Natural killer cell treated with Interleukin-12 subunit alpha and Interleukin-12 subunit beta and Interleukin-15 and Interleukin-18, amount 100 ng/mL, for 72 hours (primary cell): ENCODE measurements around the gene PAPSS1. TPM values are rescaled to one million over a fixed set of nuclear protein-coding genes. Genes with fewer than 3 reads are reported as not detected.

Source experiments
- ATAC-seq, 2 donors: fragments of 150-1000 bp; cut with Tn5 transposase in 1 of 2; sonication (Bioruptor Pico), chemical (Tn5 transposase) in 1 of 2; 2 replicates each; pipeline ENCODE4 v1.10.0; 2021
- DNase-seq: peaks from one replicate; pipeline ENCODE4 v3.0.0; 2022; ENCODE audit warnings: low spot score
- H3K27ac Mint-ChIP-seq, 2 donors: 1 replicate in 1 of 2; 2 replicates in 1 of 2; pipeline ENCODE4 v1.8.0; 2022; ENCODE audit warnings: mixed read lengths in 2 of 2, mild to moderate bottlenecking in 1 of 2, moderate library complexity in 1 of 2
- H3K27me3 Mint-ChIP-seq, 2 donors: 1 replicate in 1 of 2; 2 replicates in 1 of 2; pipeline ENCODE4 v1.8.0; 2022; ENCODE audit warnings: mixed read lengths in 2 of 2
- H3K36me3 Mint-ChIP-seq: one replicate; pipeline ENCODE4 v1.8.0; 2022; ENCODE audit warnings: mixed read lengths
- H3K4me1 Mint-ChIP-seq, 2 donors: 1 replicate in 1 of 2; 2 replicates in 1 of 2; pipeline ENCODE4 v1.8.0; 2022; ENCODE audit warnings: low read depth in 2 of 2, mixed read lengths in 2 of 2, mild to moderate bottlenecking in 1 of 2
- H3K4me3 Mint-ChIP-seq: one replicate; pipeline ENCODE4 v1.8.0; 2022; ENCODE audit warnings: mixed read lengths
- H3K9me3 Mint-ChIP-seq: 2 replicates; pipeline ENCODE4 v1.8.0; 2022; ENCODE audit warnings: mixed read lengths
- total RNA-seq, 2 donors: library from RNA; stranded (reverse); gene quantifications; one replicate each; pipeline ENCODE4 v1.2.3, GENCODE V29; 2022

The PAPSS1 gene
- total RNA-seq, 2 donors from 2014 or later, result 12.1 to 25.1 TPM

GRCh38 chr4:107616838-107617389, 103.1 kb downstream of the PAPSS1 start:
- ATAC-seq (no peak), DNase-seq (no peak)
- peaks cover 11% of the 10 kb centered on the region for H3K36me3 Mint-ChIP-seq
- no peaks in the 10 kb centered on the region for H3K27me3 Mint-ChIP-seq
- H3K27ac Mint-ChIP-seq, result no peak overlapping the region
- H3K4me3 Mint-ChIP-seq, result no peak overlapping the region
- H3K4me1 Mint-ChIP-seq, result peaks cover 0 to 2% of the 10 kb centered on the region in 2 donors
- peaks cover 5% of the 10 kb centered on the region for H3K9me3 Mint-ChIP-seq

GRCh38 chr4:107615809-107616208, 104.2 kb downstream of the PAPSS1 start:
- Mint-ChIP-seq H3K36me3 (peaks cover 11% of the 10 kb centered on the region), H3K9me3 (peaks cover 5% of the 10 kb centered on the region), H3K4me1 (peaks cover 0 to 2% of the 10 kb centered on the region in 2 donors), H3K27me3 (no peaks in the 10 kb centered on the region), H3K27ac (no peak overlapping the region), H3K4me3 (no peak overlapping the region)
- ATAC-seq (no peak), DNase-seq (no peak)

- H3K9me3 Mint-ChIP-seq, result no peaks in the 10 kb centered on the region
Observed at GRCh38 chr4:107603430-107603829, 116.6 kb downstream of the PAPSS1 start.

GRCh38 chr4:107600983-107601382, 119.1 kb downstream of the PAPSS1 start:
- Mint-ChIP-seq H3K4me3 (no peak overlapping the region), H3K27me3 (no peaks in the 10 kb centered on the region), H3K4me1 (no peaks in the 10 kb centered on the region), H3K27ac (no peak overlapping the region), H3K9me3 (no peaks in the 10 kb centered on the region), H3K36me3 (no peaks in the 10 kb centered on the region)
- DNase-seq (no peak), ATAC-seq (no peak)

More at GRCh38 chr4:107603430-107603829, 116.6 kb downstream of the PAPSS1 start:
- no peak overlapping the region for H3K4me3 Mint-ChIP-seq
- DNase-seq, result no peak
- no peak for ATAC-seq
- H3K27me3 Mint-ChIP-seq, result no peaks in the 10 kb centered on the region
- no peaks in the 10 kb centered on the region for H3K4me1 Mint-ChIP-seq
- H3K36me3 Mint-ChIP-seq, result no peaks in the 10 kb centered on the region
- no peak overlapping the region for H3K27ac Mint-ChIP-seq

- ATAC-seq (no peak), DNase-seq (no peak)
- Mint-ChIP-seq H3K36me3 (no peaks in the 10 kb centered on the region), H3K4me3 (no peak overlapping the region), H3K4me1 (no peaks in the 10 kb centered on the region), H3K9me3 (no peaks in the 10 kb centered on the region), H3K27me3 (no peaks in the 10 kb centered on the region), H3K27ac (no peak overlapping the region)
Observed at GRCh38 chr4:107600436-107600835, 119.6 kb downstream of the PAPSS1 start.

- no peaks in the 10 kb centered on the region for H3K4me1 Mint-ChIP-seq
- ATAC-seq (no peak), DNase-seq (no peak)
- no peak overlapping the region for H3K4me3 Mint-ChIP-seq
- H3K9me3 Mint-ChIP-seq, result no peaks in the 10 kb centered on the region
- no peaks in the 10 kb centered on the region for H3K36me3 Mint-ChIP-seq
- no peaks in the 10 kb centered on the region for H3K27me3 Mint-ChIP-seq
- no peak overlapping the region for H3K27ac Mint-ChIP-seq
Observed at GRCh38 chr4:107599841-107600240, 120.2 kb downstream of the PAPSS1 start.

GRCh38 chr4:107593230-107593629, 126.8 kb downstream of the PAPSS1 start:
- Mint-ChIP-seq H3K36me3 (no peaks in the 10 kb centered on the region), H3K9me3 (peaks cover 11% of the 10 kb centered on the region), H3K27ac (no peak overlapping the region), H3K4me1 (no peaks in the 10 kb centered on the region), H3K4me3 (no peak overlapping the region), H3K27me3 (no peaks in the 10 kb centered on the region)
- DNase-seq (no peak), ATAC-seq (no peak)

GRCh38 chr4:107592519-107592918, 127.5 kb downstream of the PAPSS1 start:
- ATAC-seq, result peak in 1 of 2 donors; percentile 62
- H3K9me3 Mint-ChIP-seq, result peaks cover 11% of the 10 kb centered on the region
- no peak overlapping the region for H3K27ac Mint-ChIP-seq

GRCh38 chr4:107589269-107589668, 130.8 kb downstream of the PAPSS1 start:
- peaks cover 11% of the 10 kb centered on the region for H3K9me3 Mint-ChIP-seq

More at GRCh38 chr4:107592519-107592918, 127.5 kb downstream of the PAPSS1 start:
- Mint-ChIP-seq H3K4me3 (no peak overlapping the region), H3K4me1 (no peaks in the 10 kb centered on the region), H3K36me3 (no peaks in the 10 kb centered on the region), H3K27me3 (no peaks in the 10 kb centered on the region)
- no peak for DNase-seq

GRCh38 chr4:107586371-107586770, 133.7 kb downstream of the PAPSS1 start:
- no peak overlapping the region for H3K27ac Mint-ChIP-seq
- H3K4me3 Mint-ChIP-seq, result no peak overlapping the region
- no peaks in the 10 kb centered on the region for H3K27me3 Mint-ChIP-seq
- peaks cover 13% of the 10 kb centered on the region for H3K9me3 Mint-ChIP-seq
- H3K4me1 Mint-ChIP-seq, result no peaks in the 10 kb centered on the region
- no peak for ATAC-seq
- DNase-seq, result no peak
- peaks cover 7% of the 10 kb centered on the region for H3K36me3 Mint-ChIP-seq

More at GRCh38 chr4:107589269-107589668, 130.8 kb downstream of the PAPSS1 start:
- ATAC-seq (no peak), DNase-seq (no peak)
- H3K36me3 Mint-ChIP-seq, result no peaks in the 10 kb centered on the region
- H3K4me3 Mint-ChIP-seq, result no peak overlapping the region
- no peaks in the 10 kb centered on the region for H3K4me1 Mint-ChIP-seq
- H3K27me3 Mint-ChIP-seq, result no peaks in the 10 kb centered on the region
- no peak overlapping the region for H3K27ac Mint-ChIP-seq

- Mint-ChIP-seq H3K4me3 (no peak overlapping the region), H3K9me3 (peaks cover 23% of the 10 kb centered on the region), H3K36me3 (peaks cover 7% of the 10 kb centered on the region), H3K27ac (no peak overlapping the region), H3K4me1 (no peaks in the 10 kb centered on the region), H3K27me3 (no peaks in the 10 kb centered on the region)
- ATAC-seq (no peak), DNase-seq (no peak)
Observed at GRCh38 chr4:107579099-107579498, 140.9 kb downstream of the PAPSS1 start.

- Mint-ChIP-seq H3K27ac (no peak overlapping the region), H3K9me3 (peaks cover 18% of the 10 kb centered on the region), H3K4me3 (no peak overlapping the region), H3K4me1 (no peaks in the 10 kb centered on the region), H3K36me3 (peaks cover 7% of the 10 kb centered on the region), H3K27me3 (no peaks in the 10 kb centered on the region)
- ATAC-seq (no peak), DNase-seq (no peak)
Observed at GRCh38 chr4:107578321-107578720, 141.7 kb downstream of the PAPSS1 start.

GRCh38 chr4:107577743-107578142, 142.3 kb downstream of the PAPSS1 start:
- Mint-ChIP-seq H3K9me3 (peaks cover 17% of the 10 kb centered on the region), H3K4me1 (no peaks in the 10 kb centered on the region), H3K36me3 (peaks cover 7% of the 10 kb centered on the region), H3K27me3 (no peaks in the 10 kb centered on the region), H3K4me3 (no peak overlapping the region), H3K27ac (no peak overlapping the region)
- ATAC-seq (no peak), DNase-seq (no peak)

- Mint-ChIP-seq H3K9me3 (peaks cover 2% of the 10 kb centered on the region), H3K4me1 (no peaks in the 10 kb centered on the region), H3K4me3 (no peak overlapping the region)
Observed at GRCh38 chr4:107575243-107575642, 144.8 kb downstream of the PAPSS1 start.

GRCh38 chr4:107572281-107572680, 147.8 kb downstream of the PAPSS1 start:
- no peak overlapping the region for H3K4me3 Mint-ChIP-seq
- DNase-seq (no peak), ATAC-seq (no peak)
- H3K27me3 Mint-ChIP-seq, result no peaks in the 10 kb centered on the region
- no peaks in the 10 kb centered on the region for H3K9me3 Mint-ChIP-seq
- no peaks in the 10 kb centered on the region for H3K4me1 Mint-ChIP-seq
- H3K36me3 Mint-ChIP-seq, result peaks cover 2% of the 10 kb centered on the region
- no peak overlapping the region for H3K27ac Mint-ChIP-seq

More at GRCh38 chr4:107575243-107575642, 144.8 kb downstream of the PAPSS1 start:
- H3K27ac Mint-ChIP-seq, result no peak overlapping the region
- no peaks in the 10 kb centered on the region for H3K27me3 Mint-ChIP-seq
- H3K36me3 Mint-ChIP-seq, result no peaks in the 10 kb centered on the region
- no peak for DNase-seq
- no peak for ATAC-seq
